Endodermal cell (in vitro differentiated cells): ENCODE data around the gene GIMAP5. TPM values are rescaled to one million over a fixed set of nuclear protein-coding genes. Genes with fewer than 3 reads are reported as not detected.
"Not testable (repeated sequence)": the region's sequence is repeated elsewhere in the genome, so short reads cannot be mapped to it uniquely, and the experiment has no call there.

Experiments used
- DNase-seq: peaks from one replicate; pipeline ENCODE4 v3.0.0-alpha.2; 2017
- H3K27ac ChIP-seq: 2 replicates; pipeline ENCODE4 v1.5.1; 2013; ENCODE audit warnings: mild to moderate bottlenecking, low read depth, low read length, moderate library complexity
- H3K27me3 ChIP-seq: 2 replicates; pipeline ENCODE4 v1.6.1; 2013; ENCODE audit warnings: mild to moderate bottlenecking, low read length, moderate library complexity; ENCODE audit not compliant: insufficient read depth, control insufficient read depth, poor library complexity, severe bottlenecking
- H3K36me3 ChIP-seq: 2 replicates; pipeline ENCODE4 v1.7.0; 2013; ENCODE audit warnings: mild to moderate bottlenecking, low read length, moderate library complexity; ENCODE audit not compliant: control insufficient read depth, insufficient read depth
- H3K4me1 ChIP-seq: one replicate; pipeline ENCODE4 v1.7.0; 2013; ENCODE audit warnings: low read length; ENCODE audit not compliant: control insufficient read depth, insufficient read depth
- H3K4me3 ChIP-seq: 2 replicates; pipeline ENCODE4 v1.5.1; 2013; ENCODE audit warnings: mild to moderate bottlenecking, low read length, moderate library complexity
- H3K9ac ChIP-seq: 2 replicates; pipeline ENCODE4 v1.6.1; 2013; ENCODE audit warnings: mild to moderate bottlenecking, low read length, moderate library complexity; ENCODE audit not compliant: poor library complexity, severe bottlenecking; ENCODE audit errors: extremely low read depth
- H3K9me3 ChIP-seq: 2 replicates; pipeline ENCODE4 v1.6.1; 2013; ENCODE audit warnings: mild to moderate bottlenecking, low read length, moderate library complexity; ENCODE audit not compliant: control insufficient read depth
- H3K27ac Mint-ChIP-seq: 2 replicates; pipeline ENCODE4 v1.8.0; 2020; ENCODE audit warnings: mixed read lengths
- H3K27me3 Mint-ChIP-seq: 2 replicates; pipeline ENCODE4 v1.8.0; 2021; ENCODE audit warnings: mild to moderate bottlenecking, mixed read lengths; ENCODE audit not compliant: insufficient read depth
- H3K36me3 Mint-ChIP-seq: 2 replicates; pipeline ENCODE4 v1.8.0; 2020; ENCODE audit warnings: low read depth, mixed read lengths
- H3K4me1 Mint-ChIP-seq: 2 replicates; pipeline ENCODE4 v1.8.0; 2020; ENCODE audit warnings: mixed read lengths
- H3K4me3 Mint-ChIP-seq: 2 replicates; pipeline ENCODE4 v1.8.0; 2020; ENCODE audit warnings: mild to moderate bottlenecking, moderate library complexity, mixed read lengths
- H3K9me3 Mint-ChIP-seq: 2 replicates; pipeline ENCODE4 v1.8.0; 2020; ENCODE audit warnings: mild to moderate bottlenecking, mixed read lengths
- CTCF ChIP-seq: fragments of 200-600 bp; sonication (generic); conservative IDR thresholded peaks from 2 replicates; pipeline ENCODE4 v1.5.0; 2021; ENCODE audit warnings: antibody characterized with exemption, mild to moderate bottlenecking
- WGBS, 2 experiments: methylation state at CpG; one replicate each; pipeline versions ENCODE4 v1.1.5 to v1.1.7; 2013; ENCODE audit warnings: missing lambda C conversion rate in 2 of 2, mixed read lengths in 1 of 2; ENCODE audit not compliant: insufficient coverage in 1 of 2, insufficient read length in 1 of 2; 5-methylcytosine and 5-hydroxymethylcytosine counted together
- total RNA-seq, 2 donors: library from RNA; stranded (reverse); fragmentation: NEBNext Ultra II Directional in 1 of 2; extraction: Animal tissue kit (Norgen Biotek cat#: 25700) in 1 of 2; gene quantifications; 2 replicates in 1 of 2; 3 replicates in 1 of 2; pipeline ENCODE4 v1.2.1, GENCODE V29; 2021

Gene GIMAP5
- total RNA-seq, 2 donors from 2014 or later = not detected

DNA sequence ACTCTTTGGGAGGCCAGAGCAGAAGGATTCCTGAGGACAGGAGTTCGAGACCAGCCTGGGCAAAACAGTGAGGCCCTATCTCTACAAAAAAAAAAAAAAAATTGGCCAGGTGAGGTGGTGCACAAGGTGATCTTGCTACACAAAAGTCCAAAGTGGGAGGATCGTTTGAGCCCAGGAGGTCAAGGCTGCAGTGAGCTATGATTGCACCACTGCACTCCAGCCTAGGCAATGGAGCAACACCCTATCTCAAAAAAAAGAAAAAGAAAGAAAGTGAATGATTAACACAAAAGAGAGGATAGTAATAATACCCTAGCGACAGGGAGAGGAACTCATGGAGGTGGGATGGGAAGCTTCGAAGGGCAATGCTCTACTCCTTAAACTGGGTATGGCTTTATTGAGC is 32.5 kb downstream of the GIMAP5 start:
- no peaks in the 10 kb centered on the region for H3K4me1 ChIP-seq
- H3K4me1 Mint-ChIP-seq = peaks cover 2% of the 10 kb centered on the region
- no peaks in the 10 kb centered on the region for H3K36me3 Mint-ChIP-seq
- no peak overlapping the region for H3K9ac ChIP-seq
- no peak for TF ChIP-seq CTCF
- H3K27ac Mint-ChIP-seq = no peak overlapping the region
- no peak overlapping the region for H3K27ac ChIP-seq
- no peak overlapping the region for H3K4me3 ChIP-seq
- H3K36me3 ChIP-seq = no peaks in the 10 kb centered on the region
- peaks cover 8% of the 10 kb centered on the region for H3K9me3 Mint-ChIP-seq
- 74 to 86% methylated on average over 2 to 3 of the region's 4 CpGs for WGBS, 2 experiments
- no peaks in the 10 kb centered on the region for H3K27me3 ChIP-seq
- no peak for DNase-seq
- H3K9me3 ChIP-seq = no peaks in the 10 kb centered on the region
- H3K4me3 Mint-ChIP-seq = no peak overlapping the region
- H3K27me3 Mint-ChIP-seq = peaks cover 17% of the 10 kb centered on the region

DNA sequence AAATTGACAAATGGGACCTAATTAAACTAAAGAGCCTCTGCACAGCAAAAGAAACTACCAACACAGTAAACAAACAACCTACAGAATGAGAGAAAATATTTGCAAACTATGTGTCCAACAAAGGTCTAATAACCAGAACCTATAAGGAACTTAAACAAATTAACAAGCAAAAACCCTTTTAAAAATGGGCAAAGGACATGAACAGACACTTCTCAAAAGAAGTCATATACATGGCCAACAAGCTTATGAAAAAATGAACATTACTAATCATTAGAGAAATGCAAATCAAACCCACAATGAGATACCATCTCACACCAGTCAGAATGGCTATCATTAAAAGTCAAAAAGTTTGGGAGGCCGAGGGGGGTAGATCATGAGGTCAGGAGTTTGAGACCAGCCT is 36.9 kb downstream of the GIMAP5 start:
- not testable (repeated sequence) for H3K36me3 ChIP-seq, H3K36me3 Mint-ChIP-seq, H3K27ac Mint-ChIP-seq, H3K4me3 Mint-ChIP-seq, DNase-seq, H3K4me3 ChIP-seq, H3K9ac ChIP-seq, H3K9me3 ChIP-seq, H3K4me1 Mint-ChIP-seq, H3K4me1 ChIP-seq, H3K27me3 ChIP-seq, H3K9me3 Mint-ChIP-seq, H3K27ac ChIP-seq
- 100% methylated on average over 1 of the region's 1 CpG; no CpG with 5 or more reads in 1 of the 2 experiments for WGBS, 2 experiments
- peaks cover 32% of the 10 kb centered on the region for H3K27me3 Mint-ChIP-seq

GRCh38 chr7:150778014-150778737 is 41.0 kb downstream of the GIMAP5 start:
- peaks cover 32% of the 10 kb centered on the region for H3K27me3 Mint-ChIP-seq
- no peak overlapping the region for H3K27ac Mint-ChIP-seq
- peaks cover 12% of the 10 kb centered on the region for H3K27me3 ChIP-seq
- no peaks in the 10 kb centered on the region for H3K36me3 Mint-ChIP-seq
- H3K9ac ChIP-seq = no peak overlapping the region
- no peak overlapping the region for H3K4me3 Mint-ChIP-seq
- no peaks in the 10 kb centered on the region for H3K9me3 ChIP-seq
- H3K4me1 ChIP-seq = no peaks in the 10 kb centered on the region
- peaks cover 8% of the 10 kb centered on the region for H3K9me3 Mint-ChIP-seq
- 62 to 78% methylated on average over 4 to 7 of the region's 8 CpGs for WGBS, 2 experiments
- no peaks in the 10 kb centered on the region for H3K4me1 Mint-ChIP-seq
- H3K36me3 ChIP-seq = no peaks in the 10 kb centered on the region
- DNase-seq = no peak
- no peak overlapping the region for H3K27ac ChIP-seq
- no peak overlapping the region for H3K4me3 ChIP-seq
- no peak for TF ChIP-seq CTCF
